Upper lobe of left lung (tissue), 4 donors: Measurements from ENCODE around the gene PRKG1.

Experiments used
- EP300 ChIP-seq, 4 donors: sonication (generic); formaldehyde crosslinking; IDR thresholded peaks; one replicate each; pipeline ENCODE4 v1.5.1; 2017; ENCODE audit warnings: antibody characterized with exemption in 4 of 4, control low read depth in 2 of 4
- POLR2A ChIP-seq, 4 donors: fragments of 450-650 bp; IDR thresholded peaks; one replicate each; pipeline ENCODE4 v1.5.1; 2016 to 2017; ENCODE audit warnings: antibody characterized with exemption in 4 of 4, mild to moderate bottlenecking in 2 of 4
- POLR2AphosphoS5 ChIP-seq, 2 donors: sonication (generic); formaldehyde crosslinking; IDR thresholded peaks; one replicate each; pipeline ENCODE4 v1.5.1; 2017; ENCODE audit warnings: antibody characterized with exemption in 2 of 2
- TF ChIP-seq, protein P1 (sequence below), 6 experiments: fragments of 450-650 bp in 4 of 6; fragments of 200-600 bp in 2 of 6; sonication (generic) in 2 of 6; IDR thresholded peaks; one replicate each; pipeline ENCODE4 v1.5.1; 2016 to 2019; ENCODE audit warnings: antibody characterized with exemption in 6 of 6

DNA sequence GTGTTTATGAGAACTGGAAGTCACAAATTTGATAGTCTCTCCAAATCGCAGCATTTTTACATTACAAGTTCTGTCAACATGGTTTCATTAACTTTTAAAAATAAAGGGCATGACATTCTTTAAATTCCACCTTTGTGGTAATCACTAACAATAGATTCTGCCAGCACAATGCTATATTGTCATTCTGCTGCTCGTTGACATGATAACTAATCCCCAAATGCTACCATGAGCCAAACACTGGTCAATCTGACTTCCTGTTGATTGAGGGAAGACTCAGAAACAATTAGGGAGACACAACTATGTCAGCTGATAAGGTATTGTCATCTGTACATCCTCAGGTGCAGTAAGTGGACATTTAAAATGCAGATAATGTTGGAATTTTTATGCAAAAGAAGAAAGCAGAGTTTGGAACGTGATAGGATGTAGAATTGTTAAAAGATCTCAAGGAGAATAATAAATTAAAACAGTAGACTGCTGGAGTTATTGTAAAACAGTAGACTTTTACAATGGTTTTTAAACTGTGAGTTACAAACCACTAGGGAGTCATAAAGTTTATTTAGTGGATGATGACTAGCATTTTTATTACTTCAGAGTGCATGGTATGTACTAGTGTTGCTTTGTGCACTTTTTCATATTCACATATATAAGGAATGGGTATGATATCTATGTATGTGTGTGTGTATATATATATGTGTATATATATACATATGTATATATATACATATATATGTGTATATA is 1113.4 kb downstream of the PRKG1 start:
- TF ChIP-seq, protein P1, sequence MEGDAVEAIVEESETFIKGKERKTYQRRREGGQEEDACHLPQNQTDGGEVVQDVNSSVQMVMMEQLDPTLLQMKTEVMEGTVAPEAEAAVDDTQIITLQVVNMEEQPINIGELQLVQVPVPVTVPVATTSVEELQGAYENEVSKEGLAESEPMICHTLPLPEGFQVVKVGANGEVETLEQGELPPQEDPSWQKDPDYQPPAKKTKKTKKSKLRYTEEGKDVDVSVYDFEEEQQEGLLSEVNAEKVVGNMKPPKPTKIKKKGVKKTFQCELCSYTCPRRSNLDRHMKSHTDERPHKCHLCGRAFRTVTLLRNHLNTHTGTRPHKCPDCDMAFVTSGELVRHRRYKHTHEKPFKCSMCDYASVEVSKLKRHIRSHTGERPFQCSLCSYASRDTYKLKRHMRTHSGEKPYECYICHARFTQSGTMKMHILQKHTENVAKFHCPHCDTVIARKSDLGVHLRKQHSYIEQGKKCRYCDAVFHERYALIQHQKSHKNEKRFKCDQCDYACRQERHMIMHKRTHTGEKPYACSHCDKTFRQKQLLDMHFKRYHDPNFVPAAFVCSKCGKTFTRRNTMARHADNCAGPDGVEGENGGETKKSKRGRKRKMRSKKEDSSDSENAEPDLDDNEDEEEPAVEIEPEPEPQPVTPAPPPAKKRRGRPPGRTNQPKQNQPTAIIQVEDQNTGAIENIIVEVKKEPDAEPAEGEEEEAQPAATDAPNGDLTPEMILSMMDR (IDR thresholded peaks at IDR 0.05): no peak
- TF ChIP-seq POLR2A (IDR thresholded peaks at IDR 0.05) (no peak), EP300 (IDR thresholded peaks at IDR 0.05) (no peak), POLR2AphosphoS5 (IDR thresholded peaks at IDR 0.05) (no peak)
